Neural cell (in vitro differentiated cells): ENCODE data around the gene SRP68. TPM values are rescaled to one million over a fixed set of nuclear protein-coding genes. Genes with fewer than 3 reads are reported as not detected.

ENCODE experiments used
- H2AFZ ChIP-seq: fragments of 200-600, 300-800 bp; sonication (generic), shearing (Covaris generic); 2 replicates; pipeline ENCODE4 v1.6.0; 2014; ENCODE audit warnings: low read depth, mild to moderate bottlenecking, antibody characterized with exemption, low read length, moderate library complexity
- H3F3A ChIP-seq: fragments of 200-600 bp; shearing (Covaris generic); 2 replicates; pipeline ENCODE4 v1.6.1; 2016; ENCODE audit warnings: mild to moderate bottlenecking, moderate library complexity, mixed read lengths, antibody characterized with exemption, low read length; ENCODE audit not compliant: insufficient read depth, poor library complexity, severe bottlenecking
- H3K27ac ChIP-seq: fragments of 200-600, 300-800 bp; sonication (generic), shearing (Covaris generic); 2 replicates; pipeline ENCODE4 v1.5.1; 2014; ENCODE audit warnings: mild to moderate bottlenecking, low read length, moderate library complexity
- H3K27me3 ChIP-seq: fragments of 300-800, 200-600 bp; sonication (generic), shearing (Covaris generic); 2 replicates; pipeline ENCODE4 v1.6.0; 2014; ENCODE audit warnings: mild to moderate bottlenecking, low read depth, low read length, moderate library complexity; ENCODE audit not compliant: insufficient read depth
- H3K36me3 ChIP-seq: fragments of 300-800, 200-600 bp; sonication (generic), shearing (Covaris generic); 2 replicates; pipeline ENCODE4 v1.5.1; 2014; ENCODE audit warnings: mild to moderate bottlenecking, antibody characterized with exemption, low read length, moderate library complexity; ENCODE audit not compliant: insufficient read depth
- H3K4me2 ChIP-seq: fragments of 300-800, 200-600 bp; sonication (generic), shearing (Covaris generic); 2 replicates; pipeline ENCODE4 v1.6.0; 2014; ENCODE audit warnings: mild to moderate bottlenecking, low read length
- H3K4me3 ChIP-seq: fragments of 300-800, 200-600 bp; sonication (generic), shearing (Covaris generic); 2 replicates; pipeline ENCODE4 v1.5.1; 2014; ENCODE audit warnings: mild to moderate bottlenecking, low read length, moderate library complexity
- H3K79me2 ChIP-seq: fragments of 200-600 bp; shearing (Covaris generic); replicated peaks from 2 replicates; pipeline ENCODE4 v1.6.0; 2014; ENCODE audit warnings: mild to moderate bottlenecking, low read length, moderate library complexity; ENCODE audit not compliant: insufficient read depth
- H3K9ac ChIP-seq: fragments of 300-800, 200-600 bp; sonication (generic), shearing (Covaris generic); 2 replicates; pipeline ENCODE4 v1.6.1; 2016; ENCODE audit warnings: mild to moderate bottlenecking, low read length, mixed read lengths
- H3K9me2 ChIP-seq: fragments of 200-600 bp; shearing (Covaris generic); 2 replicates; pipeline ENCODE4 v1.6.1; 2016; ENCODE audit warnings: mild to moderate bottlenecking, low read length, mixed read lengths; ENCODE audit not compliant: insufficient read depth
- H3K9me3 ChIP-seq: fragments of 200-600, 300-800 bp; sonication (generic), shearing (Covaris generic); 2 replicates; pipeline ENCODE4 v1.6.1; 2016; ENCODE audit warnings: mild to moderate bottlenecking, mixed run types, low read length, moderate library complexity, mixed read lengths
- H4K20me1 ChIP-seq: fragments of 200-600 bp; shearing (Covaris generic); 2 replicates; pipeline ENCODE4 v1.6.1; 2016; ENCODE audit warnings: mild to moderate bottlenecking, mixed run types; ENCODE audit not compliant: insufficient read depth
- CTCF ChIP-seq: fragments of 450-650 bp; IDR thresholded peaks from 2 replicates; pipeline ENCODE4 v1.5.1; 2014; ENCODE audit warnings: antibody characterized with exemption, mild to moderate bottlenecking, moderate library complexity; ENCODE audit not compliant: poor library complexity, severe bottlenecking
- EP300 ChIP-seq: fragments of 450-650 bp; conservative IDR thresholded peaks from 2 replicates; pipeline ENCODE4 v1.6.1; 2014; ENCODE audit warnings: antibody characterized with exemption, mild to moderate bottlenecking, moderate library complexity; ENCODE audit not compliant: poor library complexity, severe bottlenecking
- EZH2 ChIP-seq: fragments of 200-600, 300-800 bp; shearing (Covaris generic), sonication (generic); IDR thresholded peaks from 2 replicates; pipeline ENCODE4 v1.6.1; 2014; ENCODE audit warnings: antibody characterized with exemption, low read length, borderline replicate concordance, mild to moderate bottlenecking; ENCODE audit not compliant: insufficient read depth, poor library complexity, severe bottlenecking
- MXI1 ChIP-seq: fragments of 450-650 bp; conservative IDR thresholded peaks from 2 replicates; pipeline ENCODE4 v1.6.1; 2014; ENCODE audit warnings: antibody characterized with exemption, mild to moderate bottlenecking; ENCODE audit not compliant: poor library complexity, severe bottlenecking
- POLR2AphosphoS5 ChIP-seq: IDR thresholded peaks from 2 replicates; pipeline ENCODE4 v1.6.1; 2012
- RAD21 ChIP-seq: fragments of 450-650 bp; conservative IDR thresholded peaks from 2 replicates; pipeline ENCODE4 v1.6.1; 2014; ENCODE audit warnings: antibody characterized with exemption, mild to moderate bottlenecking, moderate library complexity
- REST ChIP-seq: IDR thresholded peaks from 2 replicates; pipeline ENCODE4 v1.6.1; 2012; ENCODE audit warnings: borderline replicate concordance
- SMC3 ChIP-seq: fragments of 450-650 bp; conservative IDR thresholded peaks from 2 replicates; pipeline ENCODE4 v1.6.1; 2014; ENCODE audit warnings: antibody characterized with exemption, mild to moderate bottlenecking, moderate library complexity; ENCODE audit not compliant: poor library complexity
- TAF1 ChIP-seq: IDR thresholded peaks from 2 replicates; pipeline ENCODE4 v1.6.1; 2012; ENCODE audit warnings: low read depth
- polyA plus RNA-seq: library from polyadenylated mRNA; depleted of rRNA; stranded (reverse); fragments of >200 nt; gene quantifications from 2 replicates; pipeline ENCODE4 v1.2.3, GENCODE V29; 2014

Gene SRP68
- polyA plus RNA-seq, 1 donor from 2014 or later = 26.3 TPM

GRCh38 chr17:76054112-76054476 lies 18.2 kb downstream of the SRP68 start:
- H3K4me3 ChIP-seq = no peak overlapping the region

GRCh38 chr17:76053246-76054111 lies 18.8 kb downstream of the SRP68 start:
- H3K79me2 ChIP-seq = no peaks in the 10 kb centered on the region
- no peaks in the 10 kb centered on the region for H3K9me2 ChIP-seq
- no peak overlapping the region for H3K4me2 ChIP-seq
- H3K27ac ChIP-seq = no peak overlapping the region
- H2AFZ ChIP-seq = no peak overlapping the region
- H3K36me3 ChIP-seq = no peaks in the 10 kb centered on the region
- no peak overlapping the region for H3K9ac ChIP-seq
- no peaks in the 10 kb centered on the region for H3K27me3 ChIP-seq
- no peaks in the 10 kb centered on the region for H3F3A ChIP-seq
- H4K20me1 ChIP-seq = no peaks in the 10 kb centered on the region
- H3K4me3 ChIP-seq = no peak overlapping the region
- H3K9me3 ChIP-seq = no peaks in the 10 kb centered on the region
- TF ChIP-seq MXI1 = no peak
- TF ChIP-seq POLR2AphosphoS5 = no peak
- no peak for TF ChIP-seq REST
- no peak for TF ChIP-seq SMC3
- no peak for TF ChIP-seq EP300
- no peak for TF ChIP-seq RAD21
- no peak for TF ChIP-seq EZH2

More at GRCh38 chr17:76054112-76054476, 18.2 kb downstream of the SRP68 start:
- TF ChIP-seq MXI1 = no peak
- no peak for TF ChIP-seq EZH2
- TF ChIP-seq EP300 = no peak
- no peak for TF ChIP-seq REST
- no peak for TF ChIP-seq CTCF
- TF ChIP-seq SMC3 = no peak
- no peak for TF ChIP-seq TAF1
- TF ChIP-seq RAD21 = no peak
- H2AFZ ChIP-seq = no peak overlapping the region
- H3K27me3 ChIP-seq = no peaks in the 10 kb centered on the region
- no peak overlapping the region for H3K27ac ChIP-seq
- no peaks in the 10 kb centered on the region for H3K9me2 ChIP-seq
- H3K9ac ChIP-seq = no peak overlapping the region
- H4K20me1 ChIP-seq = no peaks in the 10 kb centered on the region
- no peak overlapping the region for H3K4me2 ChIP-seq
- no peaks in the 10 kb centered on the region for H3F3A ChIP-seq
- H3K36me3 ChIP-seq = no peaks in the 10 kb centered on the region
- H3K79me2 ChIP-seq = no peaks in the 10 kb centered on the region
- H3K9me3 ChIP-seq = no peaks in the 10 kb centered on the region
